Loucy (cell line): Measurements from ENCODE around the gene MRPS2.

Source experiments
- CTCF ChIP-seq: fragments of 200-600 bp; sonication (generic); conservative IDR thresholded peaks from 2 replicates; pipeline ENCODE4 v1.5.1; 2014; ENCODE audit warnings: mild to moderate bottlenecking, antibody characterized with exemption, low read length
- EZH2phosphoT487 ChIP-seq: fragments of 200-600 bp; IDR thresholded peaks from 2 replicates; pipeline ENCODE4 v1.6.1; 2018; ENCODE audit warnings: antibody characterized with exemption, mild to moderate bottlenecking, moderate library complexity, borderline replicate concordance

- TF ChIP-seq CTCF (no peak), EZH2phosphoT487 (no peak)
These were observed 5.5 kb upstream of the MRPS2 start for GRCh38 chr9:135494791-135495559.
